Testis (tissue), 3 donors: Measurements from ENCODE around the gene PSME2. TPM values are rescaled to one million over a fixed set of nuclear protein-coding genes. Genes with fewer than 3 reads are reported as not detected.

Experiments used
- DNase-seq: peaks from one replicate; pipeline ENCODE4 v3.0.0-alpha.2; 2019
- H3K27ac ChIP-seq, 2 donors: fragments of 200-600 bp; sonication (generic); one replicate each; pipeline ENCODE4 v1.5.1; 2019
- H3K27me3 ChIP-seq: fragments of 200-600 bp; sonication (generic); one replicate; pipeline ENCODE4 v1.5.1; 2019
- H3K36me3 ChIP-seq: fragments of 200-600 bp; sonication (generic); one replicate; pipeline ENCODE4 v1.5.1; 2017; ENCODE audit warnings: low read depth; ENCODE audit errors: missing control alignments
- H3K4me1 ChIP-seq: fragments of 200-600 bp; sonication (generic); one replicate; pipeline ENCODE4 v1.5.1; 2019
- H3K4me3 ChIP-seq, 2 donors: fragments of 200-600 bp; sonication (generic); one replicate each; pipeline ENCODE4 v1.5.1; 2017 to 2019
- H3K9me3 ChIP-seq: fragments of 200-600 bp; sonication (generic); one replicate; pipeline ENCODE4 v1.5.1; 2017
- POLR2A ChIP-seq: fragments of 450-650 bp; IDR thresholded peaks from one replicate; pipeline ENCODE4 v1.6.1; 2017; ENCODE audit warnings: antibody characterized with exemption, mild to moderate bottlenecking, moderate library complexity
- WGBS, 2 donors: methylation state at CpG; one replicate each; pipeline ENCODE4 v1.1.5; 2018; 5-methylcytosine and 5-hydroxymethylcytosine counted together
- intact Hi-C: fragments of 100-400 bp; cut with DNase I; formaldehyde crosslinking; loops from one replicate; pipeline ENCODE4 v1.15.1; 2023; ENCODE audit warnings: low total_unique reads
- polyA plus RNA-seq: library from polyadenylated mRNA; stranded (reverse); fragments of 350-450 nt; fragmentation: Illumina TruSeq; extraction: RNeasy Lipid Tissue Mini Kit (QIAGEN cat#74804); gene quantifications from one replicate; pipeline ENCODE4 v1.2.3, GENCODE V29; 2014; ENCODE audit warnings: low read depth, low replicate concordance; ENCODE audit not compliant: insufficient read depth
- total RNA-seq, 2 donors: library from RNA; depleted of rRNA; stranded (reverse); fragments of >200 nt; gene quantifications; one replicate each; pipeline ENCODE4 v1.2.3, GENCODE V29; 2016
- TF ChIP-seq, protein P1 (sequence below), 3 experiments: fragments of 450-650 bp in 2 of 3; fragments of 200-600 bp in 1 of 3; sonication (generic) in 1 of 3; IDR thresholded peaks; one replicate each; pipeline ENCODE4 v1.5.1; 2016 to 2019; ENCODE audit warnings: antibody characterized with exemption in 3 of 3, mild to moderate bottlenecking in 2 of 3, moderate library complexity in 1 of 3

PSME2 gene
- total and polyA plus RNA-seq, 3 donors from 2014 or later = 49.8 to 122 (median 78.1) TPM

DNA sequence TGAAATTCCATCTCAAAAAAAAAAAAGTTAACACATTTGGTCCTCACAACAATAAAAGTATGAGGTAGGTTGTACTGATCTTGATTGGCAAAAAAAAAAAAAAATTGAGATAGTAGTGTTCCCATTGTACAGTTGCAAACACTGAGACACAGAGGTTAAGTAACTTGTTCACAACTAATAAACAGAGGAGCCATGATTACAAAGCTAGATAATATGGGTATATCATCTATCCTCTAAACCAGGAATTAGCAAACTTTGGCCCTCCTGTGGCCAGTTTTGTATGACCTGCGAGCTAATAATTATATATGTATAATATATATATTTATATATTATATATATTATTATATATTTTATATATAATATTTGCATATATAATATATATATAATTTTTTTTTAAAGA lies 12.7 kb downstream of the PSME2 start:
- no peaks in the 10 kb centered on the region for H3K27me3 ChIP-seq
- H3K27ac ChIP-seq = no peak overlapping the region
- no peak for DNase-seq
- H3K4me1 ChIP-seq = peaks cover 21% of the 10 kb centered on the region
- H3K4me3 ChIP-seq = no peak overlapping the region
- no peaks in the 10 kb centered on the region for H3K36me3 ChIP-seq
- WGBS, 2 donors = 87 to 98% methylated on average over 1 of the region's 1 CpG
- TF ChIP-seq POLR2A = no peak
- TF ChIP-seq, protein P1, sequence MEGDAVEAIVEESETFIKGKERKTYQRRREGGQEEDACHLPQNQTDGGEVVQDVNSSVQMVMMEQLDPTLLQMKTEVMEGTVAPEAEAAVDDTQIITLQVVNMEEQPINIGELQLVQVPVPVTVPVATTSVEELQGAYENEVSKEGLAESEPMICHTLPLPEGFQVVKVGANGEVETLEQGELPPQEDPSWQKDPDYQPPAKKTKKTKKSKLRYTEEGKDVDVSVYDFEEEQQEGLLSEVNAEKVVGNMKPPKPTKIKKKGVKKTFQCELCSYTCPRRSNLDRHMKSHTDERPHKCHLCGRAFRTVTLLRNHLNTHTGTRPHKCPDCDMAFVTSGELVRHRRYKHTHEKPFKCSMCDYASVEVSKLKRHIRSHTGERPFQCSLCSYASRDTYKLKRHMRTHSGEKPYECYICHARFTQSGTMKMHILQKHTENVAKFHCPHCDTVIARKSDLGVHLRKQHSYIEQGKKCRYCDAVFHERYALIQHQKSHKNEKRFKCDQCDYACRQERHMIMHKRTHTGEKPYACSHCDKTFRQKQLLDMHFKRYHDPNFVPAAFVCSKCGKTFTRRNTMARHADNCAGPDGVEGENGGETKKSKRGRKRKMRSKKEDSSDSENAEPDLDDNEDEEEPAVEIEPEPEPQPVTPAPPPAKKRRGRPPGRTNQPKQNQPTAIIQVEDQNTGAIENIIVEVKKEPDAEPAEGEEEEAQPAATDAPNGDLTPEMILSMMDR (IDR thresholded peaks at IDR 0.05) = no peak
- H3K9me3 ChIP-seq = no peaks in the 10 kb centered on the region
- intact Hi-C loops = no loop called here

- no peak overlapping the region for H3K27ac ChIP-seq
- peaks cover 21% of the 10 kb centered on the region for H3K4me1 ChIP-seq
- no peaks in the 10 kb centered on the region for H3K36me3 ChIP-seq
- no peak for DNase-seq
- H3K9me3 ChIP-seq = no peaks in the 10 kb centered on the region
- no peaks in the 10 kb centered on the region for H3K27me3 ChIP-seq
- TF ChIP-seq, protein P1 (IDR thresholded peaks at IDR 0.05) = no peak
- TF ChIP-seq POLR2A = no peak
- WGBS, 2 donors = 95% methylated on average over 2 of the region's 2 CpGs
- intact Hi-C loops = no loop called here
- H3K4me3 ChIP-seq = no peak overlapping the region
Measured at GRCh38 chr14:24132976-24133375, 13.4 kb downstream of the PSME2 start.

DNA sequence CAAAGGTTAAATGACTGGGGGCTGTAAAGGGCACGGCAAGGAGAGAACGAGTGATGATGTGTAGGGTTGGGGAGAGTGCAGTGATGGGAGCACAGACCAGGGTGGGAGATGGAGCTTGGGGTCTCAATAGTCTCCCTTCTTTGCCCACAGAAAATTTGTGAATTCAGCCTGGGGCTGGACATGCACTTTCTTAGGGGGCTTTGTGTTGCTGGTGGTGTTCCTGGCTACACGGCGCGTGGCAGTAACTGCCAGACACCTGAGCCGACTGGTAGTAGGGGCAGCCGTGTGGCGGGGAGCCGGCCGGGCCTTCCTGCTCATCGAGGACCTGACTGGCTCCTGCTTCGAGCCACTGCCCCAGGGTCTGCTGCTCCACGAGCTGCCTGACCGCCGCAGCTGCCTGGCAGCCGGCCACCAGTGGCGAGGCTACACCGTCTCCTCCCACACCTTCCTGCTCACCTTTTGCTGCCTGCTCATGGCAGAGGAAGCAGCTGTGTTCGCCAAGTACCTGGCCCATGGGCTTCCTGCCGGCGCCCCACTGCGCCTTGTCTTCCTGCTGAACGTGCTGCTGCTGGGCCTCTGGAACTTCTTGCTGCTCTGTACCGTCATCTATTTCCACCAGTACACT lies 14.2 kb downstream of the PSME2 start:
- no peaks in the 10 kb centered on the region for H3K27me3 ChIP-seq
- TF ChIP-seq, protein P1 (IDR thresholded peaks at IDR 0.05) = no peak
- TF ChIP-seq POLR2A = no peak
- H3K9me3 ChIP-seq = no peaks in the 10 kb centered on the region
- intact Hi-C loops = no loop called here
- no peak overlapping the region for H3K27ac ChIP-seq
- H3K4me1 ChIP-seq = peaks cover 20% of the 10 kb centered on the region
- 72 to 76% methylated on average over 22 to 24 of the region's 24 CpGs for WGBS, 2 donors
- H3K36me3 ChIP-seq = no peaks in the 10 kb centered on the region
- no peak overlapping the region for H3K4me3 ChIP-seq
- no peak for DNase-seq

DNA sequence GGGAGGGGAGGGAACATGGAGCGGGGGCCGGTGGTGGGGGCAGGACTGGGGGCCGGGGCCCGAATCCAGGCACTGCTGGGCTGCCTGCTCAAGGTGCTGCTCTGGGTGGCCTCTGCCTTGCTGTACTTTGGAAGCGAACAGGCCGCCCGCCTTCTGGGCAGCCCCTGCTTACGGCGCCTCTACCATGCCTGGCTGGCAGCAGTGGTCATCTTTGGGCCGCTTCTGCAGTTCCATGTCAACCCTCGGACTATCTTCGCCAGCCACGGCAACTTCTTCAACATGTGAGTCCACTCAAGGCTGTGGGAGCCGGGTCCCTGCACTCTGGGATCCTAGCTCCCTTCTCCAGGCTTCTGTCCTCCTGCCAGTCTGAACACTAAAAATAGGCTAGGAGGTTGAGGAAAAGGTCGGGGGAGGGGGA lies 14.9 kb downstream of the PSME2 start:
- H3K4me3 ChIP-seq = no peak overlapping the region
- no peak for TF ChIP-seq POLR2A
- TF ChIP-seq, protein P1 (IDR thresholded peaks at IDR 0.05) = no peak
- intact Hi-C loops = no loop called here

More for the DNA sequence above, 14.9 kb downstream of the PSME2 start:
- Histone ChIP-seq H3K36me3 (no peaks in the 10 kb centered on the region), H3K4me1 (peaks cover 14% of the 10 kb centered on the region), H3K27ac (peak overlapping the region in 1 of 2 donors; percentile 46), H3K9me3 (no peaks in the 10 kb centered on the region), H3K27me3 (no peaks in the 10 kb centered on the region)
- DNase-seq = no peak
- 64 to 66% methylated on average over 15 of the region's 15 CpGs for WGBS, 2 donors
